Measurements from ENCODE around the gene ENTPD1.

The ENTPD1 gene

GRCh38 chr10:95833042-95833610 lies 77.2 kb downstream of the ENTPD1 start:
- DNase-seq = no peak

GRCh38 chr10:95834406-95834805 lies 78.4 kb downstream of the ENTPD1 start:
- no peak for DNase-seq

- no peak for DNase-seq
Measured at GRCh38 chr10:95835149-95835860, 79.3 kb downstream of the ENTPD1 start.

- no peak for DNase-seq
Measured at GRCh38 chr10:95835911-95836310, 79.9 kb downstream of the ENTPD1 start.

- no peak for DNase-seq
Measured at GRCh38 chr10:95836610-95837355, 80.8 kb downstream of the ENTPD1 start.

GRCh38 chr10:95837356-95837776 lies 81.4 kb downstream of the ENTPD1 start:
- DNase-seq = no peak

- no peak for DNase-seq
Measured at GRCh38 chr10:95837783-95838182, 81.8 kb downstream of the ENTPD1 start.

GRCh38 chr10:95840121-95840520 lies 84.2 kb downstream of the ENTPD1 start:
- DNase-seq = no peak

GRCh38 chr10:95840681-95841080 lies 84.7 kb downstream of the ENTPD1 start:
- no peak for DNase-seq

- DNase-seq = peak; percentile 40
Measured at GRCh38 chr10:95841661-95842498, 85.9 kb downstream of the ENTPD1 start.

- no peak for DNase-seq
Measured at GRCh38 chr10:95845411-95845810, 89.4 kb downstream of the ENTPD1 start.

- no peak for DNase-seq
Measured at GRCh38 chr10:95847007-95847406, 91.0 kb downstream of the ENTPD1 start.

GRCh38 chr10:95848841-95849240 lies 92.9 kb downstream of the ENTPD1 start:
- DNase-seq = no peak

GRCh38 chr10:95850791-95851190 lies 94.8 kb downstream of the ENTPD1 start:
- DNase-seq = no peak

- no peak for DNase-seq
Measured at GRCh38 chr10:95860166-95860940, 104.4 kb downstream of the ENTPD1 start.

GRCh38 chr10:95861386-95861785 lies 105.4 kb downstream of the ENTPD1 start:
- DNase-seq = no peak

- peak; percentile 40 for DNase-seq
Measured at GRCh38 chr10:95864906-95865813, 109.2 kb downstream of the ENTPD1 start.

GRCh38 chr10:95865814-95866466 lies 110.0 kb downstream of the ENTPD1 start:
- DNase-seq = no peak

- DNase-seq = no peak
Measured at GRCh38 chr10:95866467-95866842, 110.5 kb downstream of the ENTPD1 start.

GRCh38 chr10:95867866-95868265 lies 111.9 kb downstream of the ENTPD1 start:
- no peak for DNase-seq
